CD4-positive, alpha-beta T cell (primary cell): Measurements from ENCODE around the gene MAMDC2. TPM values are rescaled to one million over a fixed set of nuclear protein-coding genes. Genes with fewer than 3 reads are reported as not detected.
A peak's percentile ranks its signal among the peaks of the same experiment; 100 is the strongest.

Source experiments
- ATAC-seq: fragments of 200-7000 bp; cut with Tn5 transposase; one replicate; pipeline ENCODE4 v1.10.0; 2022; ENCODE audit warnings: mild to moderate bottlenecking; ENCODE audit not compliant: poor library complexity
- CTCF ChIA-PET: fragments of 350-600 bp; sonication (Branson Sonifier 250); formaldehyde crosslinking; loops from one replicate; lab custom pipeline; 2021; ENCODE audit warnings: antibody characterized with exemption, inconsistent platforms; lab: Charles Lee
- POLR2A ChIA-PET: fragments of 350-600 bp; sonication (Branson Sonifier 250); formaldehyde crosslinking; loops from one replicate; lab custom pipeline; 2021; ENCODE audit warnings: antibody characterized with exemption, inconsistent platforms; lab: Charles Lee
- DNase-seq, 14 experiments: peaks; one replicate each; pipeline ENCODE4 v3.0.0-alpha.2; 2013 to 2020; ENCODE audit warnings: mixed read lengths in 2 of 14
- H3K27ac ChIP-seq, 2 donors: one replicate each; pipeline versions ENCODE4 v1.5.1 to v1.7.0; 2013; ENCODE audit warnings: low read length in 2 of 2, low read depth in 1 of 2, mild to moderate bottlenecking in 1 of 2
- H3K27me3 ChIP-seq, 2 experiments: 1 replicate in 1 of 2; 2 replicates in 1 of 2; pipeline versions ENCODE4 v1.6.1 to v1.7.0; 2013; ENCODE audit warnings: low read length in 2 of 2, control low read depth in 1 of 2, mild to moderate bottlenecking in 1 of 2, moderate library complexity in 1 of 2; ENCODE audit not compliant: insufficient read depth in 2 of 2, control insufficient read depth in 1 of 2
- H3K36me3 ChIP-seq: one replicate; pipeline ENCODE4 v1.6.1; 2013; ENCODE audit warnings: low read length, control low read depth; ENCODE audit not compliant: insufficient read depth
- H3K4me1 ChIP-seq: one replicate; pipeline ENCODE4 v1.6.1; 2013; ENCODE audit warnings: low read length, control low read depth; ENCODE audit not compliant: insufficient read depth
- H3K4me3 ChIP-seq: one replicate; pipeline ENCODE4 v1.5.1; 2013; ENCODE audit warnings: mild to moderate bottlenecking, low read length, moderate library complexity
- H3K9me3 ChIP-seq, 2 experiments: 1 replicate in 1 of 2; 2 replicates in 1 of 2; pipeline versions ENCODE4 v1.6.1 to v1.7.0; 2013; ENCODE audit warnings: low read length in 2 of 2, mild to moderate bottlenecking in 2 of 2, control low read depth in 1 of 2, moderate library complexity in 1 of 2; ENCODE audit not compliant: control insufficient read depth in 1 of 2, insufficient read depth in 1 of 2
- H3K27ac Mint-ChIP-seq: one replicate; pipeline ENCODE4 v1.8.0; 2020; ENCODE audit warnings: mixed read lengths
- H3K27me3 Mint-ChIP-seq: one replicate; pipeline ENCODE4 v1.8.0; 2021; ENCODE audit warnings: mixed read lengths
- H3K36me3 Mint-ChIP-seq: one replicate; pipeline ENCODE4 v1.8.0; 2021; ENCODE audit warnings: low read depth, mixed read lengths
- H3K4me1 Mint-ChIP-seq: one replicate; pipeline ENCODE4 v1.8.0; 2021; ENCODE audit warnings: low read depth, mixed read lengths
- H3K4me3 Mint-ChIP-seq: one replicate; pipeline ENCODE4 v1.8.0; 2020; ENCODE audit warnings: mild to moderate bottlenecking, mixed read lengths
- H3K9me3 Mint-ChIP-seq: one replicate; pipeline ENCODE4 v1.8.0; 2020; ENCODE audit warnings: mixed read lengths
- intact Hi-C, 2 experiments: fragments of 100-400 bp; cut with DNase I in 1 of 2; cut with micrococcal nuclease in 1 of 2; formaldehyde crosslinking; loops; one replicate each; pipeline versions ENCODE4 v1.15.1 to v1.9.0; 2023 to 2025; cut with DNase I, micrococcal nuclease
- total RNA-seq, 174 experiments: library from RNA in 2 of 174; stranded (reverse) in 2 of 174; gene quantifications; one replicate each; pipeline ENCODE4 v1.2.3 and lab custom pipeline; 2021 to 2026
- TF ChIP-seq, protein P1 (sequence below): fragments of 200-600 bp; IDR thresholded peaks from one replicate; pipeline ENCODE4 v1.8.0; 2022; ENCODE audit warnings: antibody characterized with exemption, mild to moderate bottlenecking

Gene MAMDC2
- total RNA-seq, 2 experiments from 2014 or later: 0.08 TPM; not detected in 1

DNA sequence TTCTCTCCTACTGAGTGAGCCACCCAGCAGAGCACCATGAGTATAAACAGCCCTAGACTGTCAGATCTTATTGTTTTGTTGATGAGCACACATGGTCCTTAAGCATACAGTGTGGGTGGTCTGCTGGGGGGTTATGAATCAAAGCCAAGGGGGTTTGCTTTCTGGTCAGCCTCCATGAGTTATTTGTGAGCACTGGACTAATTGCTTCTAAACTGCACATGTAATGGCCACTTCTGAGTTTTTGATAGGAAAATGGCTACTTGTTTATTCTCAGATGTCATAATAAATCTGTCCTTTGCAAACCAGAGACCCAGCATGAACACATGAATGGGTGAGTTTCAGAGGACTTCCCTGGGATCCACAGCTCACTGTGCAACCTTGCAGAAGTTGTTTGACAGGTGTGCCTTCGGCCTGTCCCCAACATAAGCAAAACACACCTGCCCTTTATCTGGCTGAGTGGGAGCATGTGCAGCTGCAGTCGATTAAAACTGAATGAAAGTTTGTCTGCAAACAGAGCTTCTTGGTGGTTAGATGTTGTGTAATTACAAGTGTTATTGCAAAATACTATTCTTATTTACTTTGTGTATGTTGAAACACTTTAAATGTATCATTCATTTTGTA lies 35.9 kb downstream of the MAMDC2 start:
- Mint-ChIP-seq H3K27ac (no peak overlapping the region), H3K4me3 (no peak overlapping the region), H3K36me3 (no peaks in the 10 kb centered on the region), H3K9me3 (no peaks in the 10 kb centered on the region), H3K4me1 (no peaks in the 10 kb centered on the region), H3K27me3 (peaks cover 30% of the 10 kb centered on the region)
- ChIA-PET CTCF (no interaction called here), POLR2A (no interaction called here)
- DNase-seq (no peak), ATAC-seq (no peak)
- Histone ChIP-seq H3K4me1 (no peaks in the 10 kb centered on the region), H3K27me3 (peaks cover 0 to 12% of the 10 kb centered on the region in 2 experiments), H3K36me3 (no peaks in the 10 kb centered on the region), H3K27ac (no peak overlapping the region), H3K9me3 (no peaks in the 10 kb centered on the region), H3K4me3 (no peak overlapping the region)
- intact Hi-C loops: no loop called here
- TF ChIP-seq, protein P1, sequence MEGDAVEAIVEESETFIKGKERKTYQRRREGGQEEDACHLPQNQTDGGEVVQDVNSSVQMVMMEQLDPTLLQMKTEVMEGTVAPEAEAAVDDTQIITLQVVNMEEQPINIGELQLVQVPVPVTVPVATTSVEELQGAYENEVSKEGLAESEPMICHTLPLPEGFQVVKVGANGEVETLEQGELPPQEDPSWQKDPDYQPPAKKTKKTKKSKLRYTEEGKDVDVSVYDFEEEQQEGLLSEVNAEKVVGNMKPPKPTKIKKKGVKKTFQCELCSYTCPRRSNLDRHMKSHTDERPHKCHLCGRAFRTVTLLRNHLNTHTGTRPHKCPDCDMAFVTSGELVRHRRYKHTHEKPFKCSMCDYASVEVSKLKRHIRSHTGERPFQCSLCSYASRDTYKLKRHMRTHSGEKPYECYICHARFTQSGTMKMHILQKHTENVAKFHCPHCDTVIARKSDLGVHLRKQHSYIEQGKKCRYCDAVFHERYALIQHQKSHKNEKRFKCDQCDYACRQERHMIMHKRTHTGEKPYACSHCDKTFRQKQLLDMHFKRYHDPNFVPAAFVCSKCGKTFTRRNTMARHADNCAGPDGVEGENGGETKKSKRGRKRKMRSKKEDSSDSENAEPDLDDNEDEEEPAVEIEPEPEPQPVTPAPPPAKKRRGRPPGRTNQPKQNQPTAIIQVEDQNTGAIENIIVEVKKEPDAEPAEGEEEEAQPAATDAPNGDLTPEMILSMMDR: no peak

DNA sequence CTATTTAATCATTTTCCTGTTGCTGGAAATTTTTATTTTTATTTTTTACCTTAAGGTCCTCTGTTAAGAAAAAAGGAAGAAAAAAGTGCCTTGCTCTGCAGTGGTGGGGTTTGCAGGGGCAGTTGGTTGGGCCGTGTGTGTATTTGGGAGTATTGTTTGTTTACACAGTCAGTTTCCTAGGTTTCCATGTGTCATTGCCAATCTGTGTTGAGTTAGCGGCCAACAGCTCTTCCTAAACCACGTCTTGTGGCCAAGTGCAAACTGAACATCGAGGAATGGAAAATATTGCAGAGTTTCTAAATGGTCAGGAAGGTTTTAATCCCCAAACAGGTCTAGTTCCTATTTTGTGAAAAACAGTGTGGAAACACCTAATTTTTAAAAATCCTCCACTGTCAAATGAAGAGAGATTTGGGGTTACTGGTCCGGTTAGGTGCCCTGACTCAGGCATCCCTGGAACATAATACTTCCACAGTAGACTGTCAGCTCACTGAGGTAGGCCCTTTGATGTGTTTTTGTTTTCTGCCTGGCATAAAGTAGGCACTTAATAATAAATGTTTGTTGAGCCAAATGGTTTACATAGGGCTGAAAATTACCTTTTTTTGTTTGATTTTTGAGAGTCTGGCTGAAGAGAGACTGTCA lies 37.0 kb downstream of the MAMDC2 start:
- ATAC-seq: no peak
- no peaks in the 10 kb centered on the region for H3K4me1 Mint-ChIP-seq
- TF ChIP-seq, protein P1: no peak
- H3K36me3 ChIP-seq: no peaks in the 10 kb centered on the region
- H3K36me3 Mint-ChIP-seq: no peaks in the 10 kb centered on the region
- H3K4me1 ChIP-seq: no peaks in the 10 kb centered on the region
- CTCF ChIA-PET: no interaction called here
- no peak overlapping the region for H3K27ac Mint-ChIP-seq
- no peak overlapping the region for H3K27ac ChIP-seq
- peaks cover 33% of the 10 kb centered on the region for H3K27me3 Mint-ChIP-seq
- no peaks in the 10 kb centered on the region for H3K9me3 Mint-ChIP-seq
- no peak overlapping the region for H3K4me3 Mint-ChIP-seq
- intact Hi-C loops: no loop called here
- POLR2A ChIA-PET: no interaction called here
- peak in 1 of 14 experiments; percentile 5 for DNase-seq
- peaks cover 0 to 12% of the 10 kb centered on the region in 2 experiments for H3K27me3 ChIP-seq
- no peaks in the 10 kb centered on the region for H3K9me3 ChIP-seq
- H3K4me3 ChIP-seq: no peak overlapping the region

DNA sequence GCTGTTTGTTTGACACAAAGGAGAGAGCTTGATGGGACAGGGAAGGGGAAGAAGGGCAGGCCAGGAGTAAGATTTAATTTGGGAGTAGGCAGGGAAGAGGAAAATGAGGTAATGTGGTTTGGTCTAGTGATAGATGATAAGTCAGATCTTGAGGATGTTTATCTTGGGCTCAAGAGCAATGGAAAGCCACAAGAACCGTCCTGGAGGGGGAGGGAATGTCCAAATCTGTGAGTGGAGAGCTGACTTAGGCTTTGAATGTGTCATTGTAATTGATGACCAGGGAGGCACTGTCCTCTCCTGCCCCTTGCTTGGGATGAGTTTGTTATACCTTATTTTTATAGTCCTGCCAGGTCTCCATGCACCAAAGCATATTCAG lies 37.5 kb downstream of the MAMDC2 start:
- no peak overlapping the region for H3K27ac ChIP-seq

More for the DNA sequence above, 37.5 kb downstream of the MAMDC2 start:
- intact Hi-C loops: no loop called here
- Mint-ChIP-seq H3K36me3 (no peaks in the 10 kb centered on the region), H3K9me3 (no peaks in the 10 kb centered on the region), H3K4me1 (no peaks in the 10 kb centered on the region), H3K27ac (no peak overlapping the region), H3K27me3 (peaks cover 31% of the 10 kb centered on the region), H3K4me3 (no peak overlapping the region)
- Histone ChIP-seq H3K4me3 (no peak overlapping the region), H3K27me3 (peaks cover 0 to 12% of the 10 kb centered on the region in 2 experiments), H3K4me1 (no peaks in the 10 kb centered on the region), H3K9me3 (no peaks in the 10 kb centered on the region), H3K36me3 (no peaks in the 10 kb centered on the region)
- ChIA-PET CTCF (no interaction called here), POLR2A (no interaction called here)
- TF ChIP-seq, protein P1: no peak
- ATAC-seq (no peak), DNase-seq (no peak)
